Heart left ventricle (tissue), 16 donors: ENCODE measurements around the gene ZNF618. TPM values are rescaled to one million over a fixed set of nuclear protein-coding genes. Genes with fewer than 3 reads are reported as not detected.

Source experiments
- ATAC-seq, 4 donors: fragments of 200-7000 bp; cut with Tn5 transposase; one replicate each; pipeline ENCODE4 v1.9.1; 2020 to 2022; ENCODE audit warnings: moderate library complexity in 4 of 4, mild to moderate bottlenecking in 3 of 4, moderate number of reproducible peaks in 1 of 4
- DNase-seq, 5 donors: peaks; one replicate each; pipeline ENCODE4 v3.0.0-alpha.2; 2020
- H3K27ac ChIP-seq, 12 donors: fragments of 200-600 bp; sonication (generic) in 4 of 12; one replicate each; pipeline versions ENCODE4 v1.5.0 to v1.8.0; 2016 to 2022; ENCODE audit warnings: mild to moderate bottlenecking in 2 of 12
- H3K27me3 ChIP-seq, 9 donors: fragments of 200-600 bp; sonication (generic) in 2 of 9; one replicate each; pipeline versions ENCODE4 v1.5.1 to v1.8.0; 2016 to 2022; ENCODE audit warnings: mild to moderate bottlenecking in 3 of 9
- H3K36me3 ChIP-seq, 9 donors: fragments of 200-600 bp; sonication (generic) in 2 of 9; one replicate each; pipeline versions ENCODE4 v1.5.0 to v1.8.0; 2018 to 2022; ENCODE audit warnings: mild to moderate bottlenecking in 2 of 9
- H3K4me1 ChIP-seq, 12 donors: fragments of 200-600 bp; sonication (generic) in 4 of 12; one replicate each; pipeline versions ENCODE4 v1.5.0 to v1.8.0; 2016 to 2022; ENCODE audit warnings: mild to moderate bottlenecking in 3 of 12
- H3K4me3 ChIP-seq, 12 donors: fragments of 200-600 bp; sonication (generic) in 4 of 12; one replicate each; pipeline versions ENCODE4 v1.5.0 to v1.8.0; 2017 to 2022; ENCODE audit warnings: mild to moderate bottlenecking in 9 of 12, moderate library complexity in 4 of 12
- H3K9me3 ChIP-seq, 12 donors: fragments of 200-600 bp; sonication (generic) in 4 of 12; one replicate each; pipeline versions ENCODE4 v1.5.0 to v1.8.0; 2016 to 2022; ENCODE audit warnings: mild to moderate bottlenecking in 1 of 12
- POLR2A ChIP-seq, 2 donors: fragments of 450-650 bp; IDR thresholded peaks; one replicate each; pipeline ENCODE4 v1.6.1; 2017; ENCODE audit warnings: antibody characterized with exemption in 2 of 2, mild to moderate bottlenecking in 2 of 2, moderate library complexity in 2 of 2
- WGBS, 4 donors: extraction: QIAGEN DNeasy Blood & Tissue Kit in 2 of 4; methylation state at CpG; one replicate each; pipeline versions ENCODE4 v1.1.5 to v1.1.7; 2013 to 2018; 5-methylcytosine and 5-hydroxymethylcytosine counted together
- intact Hi-C, 10 donors: fragments of 100-400 bp; cut with DNase I; formaldehyde crosslinking; loops; one replicate each; pipeline versions ENCODE4 v1.11.1 to v1.14.2; 2022
- polyA plus RNA-seq, 2 donors: library from polyadenylated mRNA; stranded (reverse); fragments of 200-250 nt; gene quantifications; one replicate each; pipeline ENCODE4 v1.2.3, GENCODE V29; 2013
- total RNA-seq, 9 donors: library from RNA; depleted of rRNA in 2 of 9; stranded (reverse); fragments of >200 nt in 2 of 9; fragmentation: NEBNext Ultra II Directional in 3 of 9; extraction: Animal tissue kit (Norgen Biotek cat#: 25700) in 3 of 9; gene quantifications; one replicate each; pipeline versions ENCODE4 v1.1.0 to v1.2.4, GENCODE V29; 2016 to 2023
- TF ChIP-seq, protein P1 (sequence below), 12 donors: fragments of 200-600 bp; sonication (generic) in 4 of 12; IDR thresholded peaks; one replicate each; pipeline versions ENCODE4 v1.5.0 to v1.8.0; 2018 to 2022; ENCODE audit warnings: antibody characterized with exemption in 12 of 12, mild to moderate bottlenecking in 5 of 12
- donor health status: ischemic (EF 13 %, LVEDD 7.1; RV severe dilation, severe dysfunction).
- donor health status: healthy with polysubstance abuse.
- donor health status: DM: no; HTN: yes; CAD: no.
- donor health status: DM: no; HTN: no; CAD: no.
- donor health status: ischemic (EF 25% LVEDD 6.9; RV normal size, moderate dysfunction).
- donor health status: ischemic (EF 25% LVEDD 5.7; RV mildly dilated, moderate dysfunction).
- donor health status: healthy.
- donor health status: DM: yes; HTN: yes; CAD: no.
- donor health status: ischemic (EF 35%, LVEDD 5.7; RV mildly dilated, moderate dysfunction).
- donor health status: nonischemic (EF 11% LVEDD 7.7; RV severe dilation, severe dysfunction).
- donor health status: DM: yes; HTN: yes; CAD: no.
- donor health status: PGD.
- donor health status: ischemic (EF 29% LVEDD 5.4; RV normal size, mild dysfunction).
- donor health status: nonischemic (EF 23%, LVEDD 6.1; RV moderate dilation, normal function).

Gene ZNF618
- total and polyA plus RNA-seq, 11 donors = 0.81 to 4.2 (median 1.7) TPM

DNA sequence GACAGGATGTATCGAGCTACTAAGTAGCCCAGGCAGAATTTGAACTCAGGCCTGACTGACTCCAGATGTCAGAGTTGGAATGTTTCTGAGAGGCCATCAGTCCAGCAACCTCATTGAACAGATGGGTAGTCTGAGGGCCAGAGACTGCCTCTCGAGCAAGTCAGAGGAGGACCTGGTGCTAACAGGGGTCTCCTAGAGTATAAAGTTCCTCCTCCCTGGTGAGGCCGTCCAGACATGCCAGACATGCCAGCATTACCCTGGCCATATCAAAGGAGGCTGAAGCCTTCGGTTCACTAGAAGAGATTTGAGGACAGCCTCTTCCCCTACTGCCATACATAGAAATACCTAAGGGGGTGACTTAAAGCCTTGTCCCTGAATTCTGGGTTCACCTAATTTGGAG lies 81.2 kb downstream of the ZNF618 start:
- no peak overlapping the region for H3K4me3 ChIP-seq
- no peaks in the 10 kb centered on the region for H3K9me3 ChIP-seq
- H3K36me3 ChIP-seq = peaks cover 0 to 2% (median 0%) of the 10 kb centered on the region in 9 donors
- no peaks in the 10 kb centered on the region for H3K27me3 ChIP-seq
- H3K4me1 ChIP-seq = peaks cover 0 to 33% (median 6%) of the 10 kb centered on the region in 12 donors
- no peak for TF ChIP-seq POLR2A (IDR thresholded peaks at IDR 0.05)
- TF ChIP-seq, protein P1, sequence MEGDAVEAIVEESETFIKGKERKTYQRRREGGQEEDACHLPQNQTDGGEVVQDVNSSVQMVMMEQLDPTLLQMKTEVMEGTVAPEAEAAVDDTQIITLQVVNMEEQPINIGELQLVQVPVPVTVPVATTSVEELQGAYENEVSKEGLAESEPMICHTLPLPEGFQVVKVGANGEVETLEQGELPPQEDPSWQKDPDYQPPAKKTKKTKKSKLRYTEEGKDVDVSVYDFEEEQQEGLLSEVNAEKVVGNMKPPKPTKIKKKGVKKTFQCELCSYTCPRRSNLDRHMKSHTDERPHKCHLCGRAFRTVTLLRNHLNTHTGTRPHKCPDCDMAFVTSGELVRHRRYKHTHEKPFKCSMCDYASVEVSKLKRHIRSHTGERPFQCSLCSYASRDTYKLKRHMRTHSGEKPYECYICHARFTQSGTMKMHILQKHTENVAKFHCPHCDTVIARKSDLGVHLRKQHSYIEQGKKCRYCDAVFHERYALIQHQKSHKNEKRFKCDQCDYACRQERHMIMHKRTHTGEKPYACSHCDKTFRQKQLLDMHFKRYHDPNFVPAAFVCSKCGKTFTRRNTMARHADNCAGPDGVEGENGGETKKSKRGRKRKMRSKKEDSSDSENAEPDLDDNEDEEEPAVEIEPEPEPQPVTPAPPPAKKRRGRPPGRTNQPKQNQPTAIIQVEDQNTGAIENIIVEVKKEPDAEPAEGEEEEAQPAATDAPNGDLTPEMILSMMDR (IDR thresholded peaks at IDR 0.05) = no peak
- ATAC-seq (no peak), DNase-seq (no peak)
- 79 to 81% (median 80%) methylated on average over 4 of the region's 4 CpGs for WGBS, 4 donors
- intact Hi-C loops = no loop called here
- H3K27ac ChIP-seq = no peak overlapping the region

DNA sequence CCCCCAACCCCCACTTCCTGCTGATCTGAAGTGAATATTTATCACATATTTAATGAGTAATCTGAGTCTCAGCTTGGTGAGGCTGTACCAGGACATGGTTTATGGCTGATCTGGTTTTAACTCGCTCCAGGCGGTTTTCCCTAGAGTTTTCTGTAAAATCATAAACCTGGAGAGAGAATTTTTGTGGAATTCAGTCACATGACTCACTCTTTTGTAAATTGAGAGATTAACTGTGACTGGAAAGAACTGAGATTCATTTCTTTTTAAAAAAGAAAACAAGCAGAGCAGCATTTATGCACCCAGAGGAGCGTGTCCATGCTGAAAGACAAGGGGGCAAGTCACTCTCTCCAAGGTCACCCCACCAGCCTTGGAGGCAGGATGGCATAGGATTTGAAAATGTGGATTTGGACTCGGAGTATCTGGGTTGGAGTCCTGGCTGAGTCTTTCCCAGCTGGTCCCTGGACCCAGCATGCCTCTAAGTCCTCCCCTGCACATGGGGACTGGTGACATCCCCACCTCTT lies 81.8 kb downstream of the ZNF618 start:
- 66 to 90% (median 80%) methylated on average over 4 of the region's 4 CpGs for WGBS, 4 donors
- intact Hi-C loops = no loop called here
- ATAC-seq = peak in 1 of 4 donors; percentile 18
- DNase-seq = no peak
- H3K9me3 ChIP-seq = no peaks in the 10 kb centered on the region
- no peak overlapping the region for H3K27ac ChIP-seq
- no peak for TF ChIP-seq POLR2A (IDR thresholded peaks at IDR 0.05)
- TF ChIP-seq, protein P1 (IDR thresholded peaks at IDR 0.05) = no peak
- no peak overlapping the region for H3K4me3 ChIP-seq
- H3K36me3 ChIP-seq = peaks cover 0 to 2% (median 0%) of the 10 kb centered on the region in 9 donors
- H3K4me1 ChIP-seq = peaks cover 0 to 33% (median 6%) of the 10 kb centered on the region in 12 donors
- no peaks in the 10 kb centered on the region for H3K27me3 ChIP-seq

DNA sequence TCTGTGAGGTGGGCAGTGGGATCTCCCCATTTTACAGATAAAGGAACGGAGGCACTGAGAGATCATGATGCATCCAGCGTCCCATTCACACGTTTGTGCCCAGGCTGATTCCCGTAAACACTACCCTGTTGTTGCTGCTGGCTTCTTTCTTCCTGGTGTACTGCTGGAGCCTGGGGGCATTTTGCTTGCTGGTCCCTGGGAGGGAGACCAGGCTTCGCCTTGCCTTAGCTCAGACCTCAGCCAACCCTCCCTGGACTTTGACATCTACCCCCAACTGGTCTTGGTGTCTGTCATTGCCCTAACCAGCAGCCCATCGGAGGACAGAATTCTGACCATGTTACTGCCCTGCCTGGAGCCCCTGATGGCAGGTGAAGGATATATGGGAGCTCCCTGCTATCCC lies 82.4 kb downstream of the ZNF618 start:
- Histone ChIP-seq H3K27ac (no peak overlapping the region), H3K4me3 (no peak overlapping the region), H3K27me3 (no peaks in the 10 kb centered on the region), H3K36me3 (peaks cover 0 to 2% (median 0%) of the 10 kb centered on the region in 9 donors), H3K9me3 (no peaks in the 10 kb centered on the region), H3K4me1 (peaks cover 0 to 33% (median 6%) of the 10 kb centered on the region in 12 donors)
- intact Hi-C loops = no loop called here
- 93 to 97% (median 95%) methylated on average over 6 of the region's 6 CpGs for WGBS, 4 donors
- no peak for TF ChIP-seq POLR2A (IDR thresholded peaks at IDR 0.05)
- TF ChIP-seq, protein P1 (IDR thresholded peaks at IDR 0.05) = no peak
- DNase-seq = no peak
- ATAC-seq = no peak

DNA sequence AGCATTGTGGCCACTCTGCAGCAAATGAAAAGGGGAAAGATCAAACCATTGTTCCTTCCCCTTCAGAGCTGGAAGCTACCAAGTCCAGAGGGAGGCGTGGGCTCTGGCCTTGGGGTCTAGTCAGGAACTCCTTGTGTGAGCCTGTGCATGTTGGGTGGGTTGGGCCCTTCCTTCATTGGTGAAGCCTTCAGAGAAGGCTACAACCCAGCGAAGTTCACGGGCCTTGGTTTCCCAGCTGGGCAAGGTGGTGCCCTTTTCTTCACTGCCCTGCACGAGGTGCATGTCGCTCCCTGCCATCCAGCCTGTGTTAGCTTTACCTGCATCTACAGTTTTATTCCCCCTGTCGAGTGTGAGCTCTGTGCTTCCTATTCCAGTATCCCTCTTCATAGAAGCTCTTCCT lies 84.7 kb downstream of the ZNF618 start:
- DNase-seq = no peak
- Histone ChIP-seq H3K9me3 (no peaks in the 10 kb centered on the region), H3K27ac (no peak overlapping the region), H3K27me3 (no peaks in the 10 kb centered on the region), H3K36me3 (peaks cover 0 to 2% (median 0%) of the 10 kb centered on the region in 9 donors), H3K4me1 (peaks cover 0 to 20% (median 2%) of the 10 kb centered on the region in 12 donors), H3K4me3 (no peak overlapping the region)
- intact Hi-C loops = loop anchor here in 2 of 10 donors (5.0 to 10.0 kb wide), 2 partner anchors 76 to 153 kb away; no protein-coding TSS in a partner anchor
- TF ChIP-seq, protein P1 (IDR thresholded peaks at IDR 0.05) = no peak
- no peak for TF ChIP-seq POLR2A (IDR thresholded peaks at IDR 0.05)
- no peak for ATAC-seq
- 98 to 99% (median 98%) methylated on average over 6 of the region's 6 CpGs for WGBS, 4 donors
